ENCODE results near the gene VPS26C. TPM values are rescaled to one million over a fixed set of nuclear protein-coding genes. Genes with fewer than 3 reads are reported as not detected.

The VPS26C gene
- total and polyA plus RNA-seq, 4 experiments from 2014 or later = 76.0 to 105 (median 80.8) TPM

GRCh38 chr21:37273911-37274690 is 7.0 kb upstream of the VPS26C start:
- H3K4me1 ChIP-seq (ENCODE audit: insufficient read depth, low read length) = no peaks in the 10 kb centered on the region
- H3K4me1 Mint-ChIP-seq = peaks cover 2 to 8% (median 3%) of the 10 kb centered on the region in 4 donors
- ChIA-PET POLR2A (ENCODE audit: partially characterized antibody) (no interaction called here), CTCF (ENCODE audit: partially characterized antibody) (no interaction called here)
- H3K27me3 ChIP-seq (ENCODE audit: insufficient read depth, low read length) = no peaks in the 10 kb centered on the region
- peaks cover 0 to 4% of the 10 kb centered on the region in 2 donors for H3K27me3 Mint-ChIP-seq
- no peak for DNase-seq
- H3K9me3 Mint-ChIP-seq = no peaks in the 10 kb centered on the region
- H3K4me3 Mint-ChIP-seq = no peak overlapping the region
- no peak overlapping the region for H3K27ac ChIP-seq (ENCODE audit: low read depth, low read length)
- intact Hi-C loops (cut with micrococcal nuclease) = no loop called here
- H3K4me3 ChIP-seq (ENCODE audit: low read length in 2 of 2) = no peak overlapping the region
- no peaks in the 10 kb centered on the region for H3K36me3 ChIP-seq (ENCODE audit: insufficient read depth, low read length)
- no peaks in the 10 kb centered on the region for H3K36me3 Mint-ChIP-seq
- no peaks in the 10 kb centered on the region for H3K9me3 ChIP-seq (ENCODE audit: control insufficient read depth in 1 of 2, low read length in 2 of 2)
- H3K27ac Mint-ChIP-seq = peak overlapping the region in 1 of 7 donors; percentile 65

- POLR2A ChIA-PET (ENCODE audit: partially characterized antibody) = no interaction called here
- Mint-ChIP-seq H3K4me3 (no peak overlapping the region), H3K9me3 (no peaks in the 10 kb centered on the region), H3K4me1 (peaks cover 4 to 13% (median 7%) of the 10 kb centered on the region in 4 donors), H3K36me3 (no peaks in the 10 kb centered on the region), H3K27me3 (peaks cover 0 to 4% of the 10 kb centered on the region in 2 donors), H3K27ac (peak overlapping the region in 1 of 7 donors; percentile 65)
- intact Hi-C loops (cut with micrococcal nuclease) = no loop called here
- no peak for DNase-seq
- no peaks in the 10 kb centered on the region for H3K27me3 ChIP-seq (ENCODE audit: insufficient read depth, low read length)
- CTCF ChIA-PET (ENCODE audit: partially characterized antibody) = no interaction called here
- no peak overlapping the region for H3K4me3 ChIP-seq (ENCODE audit: low read length in 2 of 2)
- H3K9me3 ChIP-seq (ENCODE audit: control insufficient read depth in 1 of 2, low read length in 2 of 2) = no peaks in the 10 kb centered on the region
- H3K27ac ChIP-seq (ENCODE audit: low read depth, low read length) = no peak overlapping the region
- peaks cover 3% of the 10 kb centered on the region for H3K4me1 ChIP-seq (ENCODE audit: insufficient read depth, low read length)
- no peaks in the 10 kb centered on the region for H3K36me3 ChIP-seq (ENCODE audit: insufficient read depth, low read length)
Observed at GRCh38 chr21:37273440-37273839, 6.3 kb upstream of the VPS26C start.

- H3K27ac ChIP-seq (ENCODE audit: low read depth, low read length) = no peak overlapping the region
- H3K27ac Mint-ChIP-seq = no peak overlapping the region
- no peaks in the 10 kb centered on the region for H3K27me3 ChIP-seq (ENCODE audit: insufficient read depth, low read length)
- no peaks in the 10 kb centered on the region for H3K9me3 ChIP-seq (ENCODE audit: control insufficient read depth in 1 of 2, low read length in 2 of 2)
- intact Hi-C loops (cut with micrococcal nuclease) = no loop called here
- ChIA-PET CTCF (ENCODE audit: partially characterized antibody) (no interaction called here), POLR2A (ENCODE audit: partially characterized antibody) (no interaction called here)
- peaks cover 0 to 4% of the 10 kb centered on the region in 2 donors for H3K27me3 Mint-ChIP-seq
- H3K4me1 ChIP-seq (ENCODE audit: insufficient read depth, low read length) = peaks cover 8% of the 10 kb centered on the region
- no peaks in the 10 kb centered on the region for H3K9me3 Mint-ChIP-seq
- no peak for DNase-seq
- peaks cover 6 to 18% (median 11%) of the 10 kb centered on the region in 4 donors for H3K4me1 Mint-ChIP-seq
- no peak overlapping the region for H3K4me3 ChIP-seq (ENCODE audit: low read length in 2 of 2)
- H3K4me3 Mint-ChIP-seq = no peak overlapping the region
- no peaks in the 10 kb centered on the region for H3K36me3 Mint-ChIP-seq
- H3K36me3 ChIP-seq (ENCODE audit: insufficient read depth, low read length) = no peaks in the 10 kb centered on the region
Observed at GRCh38 chr21:37272897-37273296, 5.8 kb upstream of the VPS26C start.

- intact Hi-C loops (cut with micrococcal nuclease) = no loop called here
- Mint-ChIP-seq H3K4me1 (peaks cover 14 to 36% (median 23%) of the 10 kb centered on the region in 4 donors), H3K9me3 (no peaks in the 10 kb centered on the region), H3K27ac (no peak overlapping the region), H3K4me3 (peak overlapping the region in 1 of 8 donors; percentile 2), H3K27me3 (peaks cover 0 to 4% of the 10 kb centered on the region in 2 donors), H3K36me3 (peaks cover 0 to 6% of the 10 kb centered on the region in 2 donors)
- POLR2A ChIA-PET (ENCODE audit: partially characterized antibody) = no interaction called here
- no peak overlapping the region for H3K4me3 ChIP-seq (ENCODE audit: low read length in 2 of 2)
- no peak overlapping the region for H3K27ac ChIP-seq (ENCODE audit: low read depth, low read length)
- CTCF ChIA-PET (ENCODE audit: partially characterized antibody) = no interaction called here
- no peak for DNase-seq
- H3K36me3 ChIP-seq (ENCODE audit: insufficient read depth, low read length) = no peaks in the 10 kb centered on the region
- no peaks in the 10 kb centered on the region for H3K27me3 ChIP-seq (ENCODE audit: insufficient read depth, low read length)
- H3K4me1 ChIP-seq (ENCODE audit: insufficient read depth, low read length) = peaks cover 17% of the 10 kb centered on the region
- no peaks in the 10 kb centered on the region for H3K9me3 ChIP-seq (ENCODE audit: control insufficient read depth in 1 of 2, low read length in 2 of 2)
Observed at GRCh38 chr21:37270576-37271365, 3.6 kb upstream of the VPS26C start.

GRCh38 chr21:37269481-37269880 is 2.3 kb upstream of the VPS26C start:
- Histone ChIP-seq H3K4me1 (ENCODE audit: insufficient read depth, low read length) (peaks cover 30% of the 10 kb centered on the region), H3K4me3 (ENCODE audit: low read length in 2 of 2) (no peak overlapping the region), H3K9me3 (ENCODE audit: control insufficient read depth in 1 of 2, low read length in 2 of 2) (no peaks in the 10 kb centered on the region), H3K36me3 (ENCODE audit: insufficient read depth, low read length) (no peaks in the 10 kb centered on the region), H3K27me3 (ENCODE audit: insufficient read depth, low read length) (no peaks in the 10 kb centered on the region), H3K27ac (ENCODE audit: low read depth, low read length) (no peak overlapping the region)
- H3K36me3 Mint-ChIP-seq = peaks cover 7 to 13% of the 10 kb centered on the region in 2 donors
- H3K27me3 Mint-ChIP-seq = peaks cover 0 to 4% of the 10 kb centered on the region in 2 donors
- CTCF ChIA-PET (ENCODE audit: partially characterized antibody) = no interaction called here
- peak overlapping the region in 5 of 7 donors; percentile 42 to 97 (median 74) for H3K27ac Mint-ChIP-seq
- H3K4me1 Mint-ChIP-seq = peaks cover 24 to 49% (median 34%) of the 10 kb centered on the region in 4 donors
- H3K9me3 Mint-ChIP-seq = no peaks in the 10 kb centered on the region
- POLR2A ChIA-PET (ENCODE audit: partially characterized antibody) = no interaction called here
- no peak for DNase-seq
- intact Hi-C loops (cut with micrococcal nuclease) = loop anchor here (5.0 kb wide), 1 partner anchor 193 kb away; no protein-coding TSS in a partner anchor
- peak overlapping the region; percentile 37 to 96 (median 54) for H3K4me3 Mint-ChIP-seq

- ChIA-PET CTCF (ENCODE audit: partially characterized antibody) (no interaction called here), POLR2A (ENCODE audit: partially characterized antibody) (interaction anchor here (0.8 to 4.1 kb wide), 11 partner anchors 10 to 296 kb away, joined by 4 to 80 read pairs (median 10); partner anchors contain the start of genes DYRK1A and PIGP)
- Mint-ChIP-seq H3K36me3 (peaks cover 8 to 16% of the 10 kb centered on the region in 2 donors), H3K9me3 (no peaks in the 10 kb centered on the region), H3K27me3 (peaks cover 0 to 4% of the 10 kb centered on the region in 2 donors), H3K4me1 (peaks cover 32 to 62% (median 43%) of the 10 kb centered on the region in 4 donors), H3K4me3 (peak overlapping the region; percentile 85 to 96 (median 94)), H3K27ac (peak overlapping the region; percentile 84 to 99 (median 94))
- DNase-seq = no peak
- H3K36me3 ChIP-seq (ENCODE audit: insufficient read depth, low read length) = no peaks in the 10 kb centered on the region
- peaks cover 42% of the 10 kb centered on the region for H3K4me1 ChIP-seq (ENCODE audit: insufficient read depth, low read length)
- intact Hi-C loops (cut with micrococcal nuclease) = loop anchor here (5.0 kb wide), 1 partner anchor 194 kb away; no protein-coding TSS in a partner anchor
- H3K27ac ChIP-seq (ENCODE audit: low read depth, low read length) = peak overlapping the region; percentile 92
- peak overlapping the region; percentile 80 to 83 for H3K4me3 ChIP-seq (ENCODE audit: low read length in 2 of 2)
- no peaks in the 10 kb centered on the region for H3K9me3 ChIP-seq (ENCODE audit: control insufficient read depth in 1 of 2, low read length in 2 of 2)
- H3K27me3 ChIP-seq (ENCODE audit: insufficient read depth, low read length) = no peaks in the 10 kb centered on the region
Observed at GRCh38 chr21:37268186-37268503, 1.0 kb upstream of the VPS26C start.
